Effector CD4-positive, alpha-beta T cell (primary cell): ENCODE data around the gene CINP.
"Not testable (repeated sequence)": the region's sequence is repeated elsewhere in the genome, so short reads cannot be mapped to it uniquely, and the experiment has no call there.

Experiments
- DNase-seq: peaks from one replicate; pipeline ENCODE4 v3.0.0-alpha.2; 2020

Gene CINP

DNA sequence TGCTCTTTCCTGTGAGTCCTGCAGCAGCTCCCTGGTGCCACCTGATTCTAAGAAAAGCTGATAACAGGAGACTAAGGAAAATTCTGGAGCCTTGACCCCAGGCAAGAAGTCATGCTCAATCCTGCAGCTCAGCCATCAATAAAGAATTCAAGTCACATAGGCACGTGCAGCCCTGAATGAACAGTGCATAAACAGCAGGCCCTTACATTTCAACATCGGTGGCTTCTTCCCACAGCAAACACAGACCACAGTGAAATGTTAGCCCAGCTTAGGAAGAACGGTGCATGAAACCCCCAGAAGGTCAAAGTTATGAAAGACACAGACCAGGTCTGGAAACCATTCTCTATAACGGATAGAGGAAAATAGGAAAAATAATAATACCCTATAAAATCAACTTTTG, 10.5 kb downstream of the CINP start:
- DNase-seq = no peak

DNA sequence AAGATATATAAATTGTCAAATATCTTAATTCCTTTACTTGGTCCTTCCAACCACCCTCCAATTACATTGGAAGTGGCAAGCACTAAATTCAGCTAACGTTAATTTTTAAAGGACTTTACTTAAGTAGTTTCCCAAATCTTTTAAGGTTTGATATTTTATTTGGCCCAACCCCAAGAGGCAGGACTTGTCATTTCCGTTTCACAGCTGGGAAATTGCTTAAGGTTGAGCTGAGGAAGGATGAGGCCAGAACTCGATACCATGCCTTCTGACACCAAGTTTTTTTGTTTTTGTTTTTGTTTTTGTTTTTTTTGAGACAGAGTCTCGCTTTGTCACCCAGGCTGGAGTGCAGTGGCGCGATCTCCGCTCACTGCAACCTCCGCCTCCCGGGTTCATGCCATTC, 11.1 kb downstream of the CINP start:
- not testable (repeated sequence) for DNase-seq

- DNase-seq = no peak
Measured at GRCh38 chr14:102351023-102351422, 11.7 kb downstream of the CINP start.

DNA sequence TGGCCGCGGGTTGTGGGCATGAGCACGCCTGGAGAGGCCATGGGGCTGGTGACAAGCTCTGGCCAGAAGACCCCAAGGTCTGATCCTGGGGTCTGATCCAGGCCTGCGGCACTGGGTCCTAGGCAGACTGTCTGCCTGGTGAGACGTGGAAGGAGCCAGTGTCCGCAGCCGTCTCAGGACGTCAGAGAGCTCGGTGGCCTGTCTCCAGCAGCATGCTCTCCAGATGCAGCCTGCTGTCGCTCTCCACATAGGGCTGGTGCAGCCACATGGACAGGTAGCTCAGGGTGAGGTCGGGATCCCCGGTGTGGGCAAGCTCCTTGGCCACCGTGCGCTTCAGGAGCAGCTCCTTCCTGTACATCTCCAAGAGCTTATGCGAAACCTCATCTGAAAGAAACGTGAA, 14.3 kb downstream of the CINP start:
- DNase-seq = no peak

DNA sequence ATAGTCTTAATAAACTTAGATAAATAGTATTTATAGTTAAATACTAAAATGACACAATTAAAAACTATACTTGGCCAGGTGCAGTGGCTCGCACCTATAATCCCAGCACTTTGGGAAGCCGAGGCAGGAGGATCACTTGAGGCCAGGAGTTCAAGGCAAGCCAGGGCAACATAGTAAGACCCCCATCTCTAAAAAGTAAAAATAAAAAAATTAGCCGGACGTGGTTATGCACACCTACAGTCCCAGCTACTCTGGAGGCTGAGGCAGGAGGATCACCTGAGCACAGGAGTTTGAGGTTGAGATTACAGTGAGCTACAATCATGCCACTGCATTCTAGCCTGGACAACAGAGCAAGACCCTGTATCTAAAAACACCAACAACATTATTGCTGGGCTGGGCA, 16.0 kb downstream of the CINP start:
- DNase-seq = no peak

DNA sequence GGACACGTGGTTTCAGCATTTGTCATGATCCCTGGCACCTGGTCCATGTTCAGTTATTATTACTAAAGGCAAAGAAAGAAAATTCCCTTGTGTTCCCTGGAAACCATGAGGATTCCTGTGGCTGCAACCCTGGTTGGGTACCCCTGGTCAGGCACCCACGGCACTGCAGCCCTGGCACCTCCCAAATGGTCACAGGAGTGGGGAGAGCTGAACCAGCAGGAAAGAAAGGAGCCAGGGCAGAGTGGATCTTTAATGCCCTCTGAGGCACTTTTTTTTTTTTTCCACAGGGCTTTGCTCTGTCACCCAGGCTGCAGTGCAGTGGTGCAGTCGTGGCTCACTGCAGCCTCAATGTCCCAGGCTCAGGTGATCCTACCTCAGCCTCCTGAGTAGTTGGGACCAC, 17.5 kb downstream of the CINP start:
- DNase-seq = no peak

- no peak for DNase-seq
Measured at GRCh38 chr14:102344485-102344884, 18.2 kb downstream of the CINP start.

- no peak for DNase-seq
Measured at GRCh38 chr14:102344084-102344483, 18.6 kb downstream of the CINP start.

- DNase-seq = no peak
Measured at GRCh38 chr14:102342238-102342637, 20.5 kb downstream of the CINP start.

DNA sequence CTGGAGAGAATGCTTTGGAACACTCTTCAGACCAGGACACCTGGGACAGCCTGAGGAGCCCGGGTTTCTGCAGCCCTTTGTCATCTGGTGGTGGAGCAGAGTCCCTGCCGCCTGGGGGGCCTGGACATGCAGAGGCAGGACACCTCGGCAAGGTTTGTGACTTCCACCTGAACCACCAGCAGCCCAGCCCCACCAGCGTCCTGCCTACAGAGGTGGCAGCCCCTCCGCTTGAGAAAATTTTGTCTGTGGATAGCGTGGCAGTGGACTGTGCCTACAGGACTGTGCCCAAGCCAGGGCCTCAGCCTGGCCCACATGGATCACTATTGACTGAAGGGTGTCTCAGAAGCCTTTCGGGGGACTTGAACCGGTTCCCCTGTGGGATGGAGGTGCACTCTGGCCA, 21.1 kb downstream of the CINP start:
- DNase-seq = no peak

DNA sequence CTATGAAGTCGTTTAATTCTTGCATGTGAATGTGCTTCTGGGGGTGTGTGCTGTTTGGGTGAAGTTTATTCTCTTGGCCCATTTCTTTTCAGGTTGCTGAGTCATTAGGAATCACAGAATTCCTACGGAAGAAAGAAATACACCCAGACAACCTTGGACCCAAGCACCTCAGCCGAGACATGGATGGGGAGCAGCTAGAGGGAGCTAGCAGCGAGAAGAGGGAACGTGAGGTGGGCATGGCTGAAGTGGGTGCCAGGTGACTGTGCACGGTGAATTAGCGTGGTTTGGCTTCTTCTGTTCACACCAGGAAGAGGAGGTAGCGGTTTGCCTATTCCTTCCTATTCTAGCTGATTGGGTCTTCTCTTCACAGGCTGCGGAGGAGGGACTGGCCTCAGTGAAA, 24.0 kb downstream of the CINP start:
- no peak for DNase-seq

DNA sequence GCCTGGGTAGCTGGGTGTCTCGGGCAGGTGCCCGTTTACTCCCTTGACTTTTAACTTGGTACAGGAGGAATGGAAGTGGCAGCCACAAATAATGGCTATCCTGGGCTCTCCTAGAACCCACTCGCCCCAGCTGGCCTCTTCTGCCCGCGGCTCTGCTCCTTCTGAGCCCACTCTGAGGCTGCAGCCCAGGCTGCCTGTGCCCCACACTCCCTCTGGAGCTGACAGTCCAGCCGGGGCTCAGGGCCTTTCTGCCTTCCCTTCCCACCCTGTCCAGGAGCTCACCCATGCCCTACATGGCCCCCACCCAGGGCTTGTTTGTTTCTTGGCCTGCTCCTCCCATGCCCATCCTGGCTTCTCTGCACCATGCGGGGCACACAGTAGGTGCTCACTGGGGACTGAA, 27.5 kb downstream of the CINP start:
- no peak for DNase-seq

DNA sequence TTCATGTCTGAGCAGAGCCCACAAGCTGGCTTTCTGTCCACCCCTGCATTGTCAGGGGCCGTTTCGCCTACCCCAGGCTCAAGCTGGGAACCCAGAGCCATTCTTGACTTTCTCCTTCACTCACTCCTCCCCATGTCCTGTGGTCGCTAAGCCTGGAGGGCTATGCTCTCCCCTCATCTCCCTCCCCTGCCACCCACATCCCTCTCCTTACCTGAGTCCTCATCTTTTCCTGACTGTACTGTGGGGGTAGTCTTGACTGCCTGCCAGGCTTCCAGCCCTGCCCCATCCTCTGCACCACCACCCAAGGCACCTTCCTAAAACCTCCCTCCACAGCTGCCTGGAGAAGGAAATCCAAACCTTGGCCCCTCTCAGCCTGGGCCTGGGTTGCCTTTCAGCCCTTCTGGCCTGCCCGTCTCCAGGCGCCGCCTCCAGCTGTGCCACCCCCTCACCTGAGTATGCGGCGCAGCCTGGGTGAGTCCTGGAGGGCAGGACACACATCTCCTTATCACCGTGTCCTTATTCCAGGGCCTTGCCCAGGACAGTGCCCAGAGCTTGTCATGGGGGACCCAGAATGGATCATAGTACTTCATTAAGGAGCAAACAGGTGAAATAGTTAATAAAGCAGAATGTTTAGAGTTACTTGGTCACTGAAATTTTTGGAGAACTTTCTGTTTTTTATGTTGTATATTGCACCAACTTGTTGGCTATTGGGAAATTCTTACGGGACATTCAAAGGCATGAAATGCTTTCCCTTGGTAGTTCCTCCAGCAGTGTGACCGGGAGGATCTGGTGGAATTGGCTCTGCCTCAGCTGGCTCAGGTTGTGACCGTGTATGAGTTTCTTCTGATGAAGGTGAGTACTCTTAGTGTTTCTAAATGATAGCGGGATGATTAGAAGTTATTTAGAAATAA, 28.6 kb downstream of the CINP start:
- no peak for DNase-seq

DNA sequence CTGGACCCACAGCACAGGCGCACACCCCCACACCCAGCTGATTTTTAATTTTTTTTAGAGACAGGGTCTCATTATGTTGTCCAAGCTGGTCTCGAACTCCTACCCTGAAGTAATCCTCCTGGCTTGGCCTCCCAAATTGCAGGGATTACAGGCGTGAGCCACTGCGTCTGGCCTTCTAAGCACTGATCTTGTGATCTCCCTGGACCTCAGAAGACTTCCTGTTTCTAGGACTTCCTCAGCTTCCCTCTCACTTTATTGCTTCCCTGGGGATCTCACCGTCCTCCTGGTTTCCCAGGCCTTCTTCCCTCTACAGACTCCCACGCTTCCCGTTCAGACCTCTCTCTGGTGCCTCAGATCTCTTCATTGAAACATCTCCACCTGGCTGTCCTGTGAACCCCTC, 29.3 kb downstream of the CINP start:
- no peak for DNase-seq

GRCh38 chr14:102330806-102331205, 31.9 kb downstream of the CINP start:
- DNase-seq = no peak

GRCh38 chr14:102329381-102329780, 33.3 kb downstream of the CINP start:
- not testable (repeated sequence) for DNase-seq

DNA sequence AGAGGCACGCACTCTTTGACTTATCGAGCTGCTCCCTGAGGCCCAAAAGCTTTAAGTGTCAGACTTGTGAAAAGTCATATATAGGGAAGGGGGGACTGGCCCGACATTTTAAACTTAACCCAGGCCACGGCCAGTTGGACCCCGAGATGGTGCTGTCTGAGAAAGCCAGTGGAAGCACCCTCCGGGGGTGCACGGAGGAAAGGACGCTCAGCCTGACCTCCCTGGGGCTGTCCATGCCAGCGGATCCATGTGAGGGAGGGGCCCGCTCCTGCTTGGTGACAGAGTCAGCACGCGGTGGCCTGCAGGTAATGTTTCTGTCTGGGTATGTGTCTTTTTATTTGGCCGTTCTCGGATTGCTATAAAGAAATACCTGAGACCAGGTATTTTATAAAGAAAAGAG, 36.1 kb downstream of the CINP start:
- no peak for DNase-seq

DNA sequence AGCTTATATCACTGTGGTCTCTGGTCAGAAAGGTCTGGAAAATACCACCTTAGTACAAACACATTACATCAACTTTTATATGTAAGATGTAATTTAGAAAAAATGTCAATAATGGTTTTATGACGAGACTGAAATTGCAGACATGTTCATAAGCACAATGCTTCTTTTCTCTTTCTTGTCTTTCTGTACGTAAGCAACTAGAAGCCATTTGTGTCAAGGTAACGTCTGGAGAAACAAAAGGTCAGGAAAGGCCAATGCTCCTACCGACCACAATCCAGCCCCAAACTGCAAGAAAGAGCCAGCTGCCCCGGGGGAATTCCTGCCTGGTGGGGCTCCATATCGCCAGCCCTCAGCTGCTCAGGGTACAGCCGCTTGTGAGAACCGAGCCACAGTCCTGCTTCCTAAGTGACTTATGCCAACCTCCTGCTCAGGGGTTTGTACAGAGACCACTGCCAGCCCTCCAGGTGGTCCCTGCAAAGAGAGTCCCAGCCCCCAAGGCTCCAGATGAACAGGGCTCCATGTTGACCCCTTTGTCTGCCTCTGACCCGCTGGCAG, 36.8 kb downstream of the CINP start:
- DNase-seq = no peak

- DNase-seq = no peak
Measured at GRCh38 chr14:102323102-102323501, 39.6 kb downstream of the CINP start.

DNA sequence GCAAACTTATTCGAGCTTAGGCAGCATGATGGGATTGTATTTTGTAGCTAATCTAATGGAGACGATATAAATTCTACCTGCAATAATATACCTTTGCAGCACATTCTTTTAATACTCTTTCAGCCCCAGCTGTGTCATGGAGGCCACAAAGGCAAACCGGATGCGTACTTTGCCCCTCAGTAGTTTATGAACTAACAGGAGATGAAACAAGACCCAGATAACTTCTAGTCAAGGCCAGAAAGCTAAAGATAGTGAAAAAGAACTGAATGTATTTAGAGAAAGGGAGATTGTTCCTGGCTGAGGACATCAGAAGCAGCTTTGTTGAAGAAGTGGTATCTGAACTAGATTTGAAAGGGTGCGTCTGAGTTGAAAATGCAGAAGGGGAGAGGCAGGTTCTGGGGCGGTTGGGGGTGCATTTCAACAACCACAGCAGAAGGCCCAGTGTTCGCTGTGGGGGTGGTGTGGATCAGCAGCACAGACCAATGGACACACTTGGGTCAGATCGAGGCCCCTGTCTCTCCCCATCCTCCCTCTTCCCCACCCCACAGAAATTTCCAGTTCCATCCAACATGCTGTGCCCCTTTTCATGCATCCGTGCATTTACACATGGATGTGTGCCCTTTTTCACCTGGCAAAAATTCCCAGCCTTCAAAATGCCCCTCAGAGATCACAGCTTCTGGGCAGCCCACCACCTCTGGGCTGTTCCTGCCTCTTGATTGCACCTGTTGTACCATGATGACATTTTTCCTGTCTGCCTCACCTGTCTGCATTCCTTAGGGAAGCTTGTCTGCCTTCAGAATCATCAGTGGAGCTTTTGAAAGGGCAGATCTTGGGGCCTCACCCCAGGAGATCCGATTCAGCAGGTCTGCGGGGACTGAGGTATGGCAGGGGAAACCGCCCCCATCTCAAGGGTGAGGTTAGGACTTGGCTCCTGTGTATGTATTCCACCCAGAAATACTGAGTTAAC, 41.0 kb downstream of the CINP start:
- DNase-seq = no peak

DNA sequence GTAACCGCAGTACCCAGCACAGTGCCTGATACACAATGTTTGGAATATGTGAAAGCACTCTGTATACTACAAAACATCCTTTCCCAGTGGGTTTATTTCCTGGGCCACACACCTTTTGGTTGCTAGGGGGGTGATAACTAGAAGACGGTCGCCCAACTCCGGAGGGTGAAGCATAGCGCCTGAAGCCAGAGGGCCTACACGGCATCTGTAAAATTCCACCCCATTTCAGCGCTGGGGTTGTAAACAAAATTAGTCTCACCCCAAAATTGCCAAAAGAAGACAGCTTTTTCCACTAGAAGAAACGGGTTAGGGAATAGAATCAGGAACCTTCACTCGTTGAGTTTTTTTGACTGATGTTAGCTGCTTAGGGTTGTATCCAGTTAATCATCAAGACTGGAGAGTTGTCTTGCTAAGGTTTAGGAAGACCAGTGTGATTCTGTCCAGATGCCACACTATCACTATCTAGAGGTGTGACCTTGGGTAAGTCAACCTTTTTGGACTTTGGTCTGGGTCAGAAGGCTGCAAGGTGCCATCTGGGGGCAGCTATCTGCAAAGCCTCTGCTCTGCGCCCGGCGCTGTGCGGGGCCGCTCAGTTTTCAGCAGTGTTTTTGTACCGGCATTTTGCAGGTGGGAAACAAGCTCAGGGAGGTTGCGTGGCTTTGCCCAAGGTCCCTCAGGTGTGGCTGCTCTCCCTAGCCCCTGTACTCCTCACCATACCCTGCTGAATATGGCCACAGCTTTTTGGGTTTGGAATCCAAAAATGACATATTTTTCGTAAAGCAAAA, 41.8 kb downstream of the CINP start:
- DNase-seq = no peak

DNA sequence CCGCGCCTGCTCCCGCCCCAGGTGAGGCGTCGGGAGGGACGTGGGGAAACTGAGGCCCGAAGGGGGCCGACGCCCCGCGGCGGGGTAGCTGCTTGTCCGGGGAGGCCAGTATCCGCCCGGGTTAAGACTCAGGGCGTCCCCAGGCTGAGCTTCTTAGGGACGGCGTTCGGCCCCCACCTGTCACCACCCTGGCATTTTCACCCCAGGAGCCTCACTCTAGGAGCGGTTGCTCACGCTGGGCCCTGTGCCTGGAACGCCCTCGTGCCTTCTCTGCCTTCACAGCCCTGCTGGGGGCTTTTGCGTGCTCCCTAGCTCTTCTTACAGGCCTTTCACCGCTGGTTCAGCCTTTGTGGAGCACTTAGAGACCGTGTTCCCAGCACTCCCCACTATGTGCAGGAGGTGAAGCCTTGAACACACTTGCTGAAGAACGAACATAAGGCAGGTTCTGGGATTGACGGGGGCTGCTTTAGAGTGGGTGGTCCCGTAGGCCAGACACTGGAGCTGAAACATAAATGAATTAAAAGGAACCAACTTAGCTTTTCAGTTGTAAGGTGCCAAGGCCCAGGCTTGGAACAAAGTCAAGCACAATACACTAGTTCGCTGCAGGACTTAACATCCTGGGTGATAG, 42.5 kb downstream of the CINP start:
- DNase-seq = peak; percentile 33
